Type B pancreatic cell (in vitro differentiated cells): ENCODE data around the gene CXCL17. TPM values are rescaled to one million over a fixed set of nuclear protein-coding genes. Genes with fewer than 3 reads are reported as not detected.

Source experiments
- DNase-seq: peaks from one replicate; pipeline ENCODE4 v3.0.0; 2021; ENCODE audit warnings: mixed read lengths; ENCODE audit not compliant: unreplicated experiment; ENCODE audit errors: extremely low spot score
- H3K27ac Mint-ChIP-seq: 2 replicates; pipeline ENCODE4 v1.8.0; 2021; ENCODE audit warnings: mild to moderate bottlenecking, mixed read lengths
- H3K27me3 Mint-ChIP-seq: 2 replicates; pipeline ENCODE4 v1.8.0; 2021; ENCODE audit warnings: mixed read lengths
- H3K36me3 Mint-ChIP-seq: 2 replicates; pipeline ENCODE4 v1.8.0; 2021; ENCODE audit warnings: mixed read lengths
- H3K4me1 Mint-ChIP-seq: one replicate; pipeline ENCODE4 v1.8.0; 2021; ENCODE audit warnings: mixed read lengths; ENCODE audit not compliant: unreplicated experiment
- H3K4me3 Mint-ChIP-seq: 2 replicates; pipeline ENCODE4 v1.8.0; 2021; ENCODE audit warnings: mild to moderate bottlenecking, mixed read lengths
- H3K9me3 Mint-ChIP-seq: 2 replicates; pipeline ENCODE4 v1.8.0; 2021; ENCODE audit warnings: mixed read lengths
- total RNA-seq: library from RNA; stranded (reverse); gene quantifications from 2 replicates; pipeline ENCODE4 v1.2.1, GENCODE V29; 2021; ENCODE audit warnings: low replicate concordance
- TF ChIP-seq, protein P1 (sequence below): fragments of 200-600 bp; sonication (generic); conservative IDR thresholded peaks from 2 replicates; pipeline ENCODE4 v1.5.0; 2021; ENCODE audit warnings: antibody characterized with exemption, mild to moderate bottlenecking

CXCL17 gene
- total RNA-seq, 1 donor from 2014 or later: 3.2 TPM

GRCh38 chr19:42428676-42429075 is 14.1 kb downstream of the CXCL17 start:
- H3K4me3 Mint-ChIP-seq: no peak overlapping the region
- TF ChIP-seq, protein P1, sequence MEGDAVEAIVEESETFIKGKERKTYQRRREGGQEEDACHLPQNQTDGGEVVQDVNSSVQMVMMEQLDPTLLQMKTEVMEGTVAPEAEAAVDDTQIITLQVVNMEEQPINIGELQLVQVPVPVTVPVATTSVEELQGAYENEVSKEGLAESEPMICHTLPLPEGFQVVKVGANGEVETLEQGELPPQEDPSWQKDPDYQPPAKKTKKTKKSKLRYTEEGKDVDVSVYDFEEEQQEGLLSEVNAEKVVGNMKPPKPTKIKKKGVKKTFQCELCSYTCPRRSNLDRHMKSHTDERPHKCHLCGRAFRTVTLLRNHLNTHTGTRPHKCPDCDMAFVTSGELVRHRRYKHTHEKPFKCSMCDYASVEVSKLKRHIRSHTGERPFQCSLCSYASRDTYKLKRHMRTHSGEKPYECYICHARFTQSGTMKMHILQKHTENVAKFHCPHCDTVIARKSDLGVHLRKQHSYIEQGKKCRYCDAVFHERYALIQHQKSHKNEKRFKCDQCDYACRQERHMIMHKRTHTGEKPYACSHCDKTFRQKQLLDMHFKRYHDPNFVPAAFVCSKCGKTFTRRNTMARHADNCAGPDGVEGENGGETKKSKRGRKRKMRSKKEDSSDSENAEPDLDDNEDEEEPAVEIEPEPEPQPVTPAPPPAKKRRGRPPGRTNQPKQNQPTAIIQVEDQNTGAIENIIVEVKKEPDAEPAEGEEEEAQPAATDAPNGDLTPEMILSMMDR: no peak
- H3K9me3 Mint-ChIP-seq: no peaks in the 10 kb centered on the region
- no peak for DNase-seq
- H3K36me3 Mint-ChIP-seq: no peaks in the 10 kb centered on the region
- H3K4me1 Mint-ChIP-seq: peaks cover 11% of the 10 kb centered on the region
- H3K27me3 Mint-ChIP-seq: peaks cover 7% of the 10 kb centered on the region
- H3K27ac Mint-ChIP-seq: no peak overlapping the region

DNA sequence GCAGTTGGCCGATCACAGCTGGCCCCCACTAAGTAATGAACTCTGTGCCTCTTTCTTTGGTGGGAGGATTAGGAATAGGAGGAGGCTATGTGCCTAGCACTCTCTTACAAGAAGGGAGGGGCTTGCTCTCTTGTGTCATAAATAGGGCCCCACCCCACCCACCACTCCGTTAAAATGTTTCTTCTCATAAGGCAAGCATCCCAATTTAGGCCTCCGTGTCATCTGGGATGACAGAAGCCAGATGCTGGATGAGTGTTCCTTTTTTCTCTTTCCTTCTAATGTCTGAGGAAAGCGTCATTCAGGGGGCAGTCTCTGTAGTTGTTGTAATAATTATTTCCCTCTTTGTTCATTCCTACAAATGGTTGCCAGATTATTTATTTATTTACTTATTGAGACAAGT is 15.4 kb downstream of the CXCL17 start, which contains the start of gene LIPE:
LIPE (minus strand) TSS at position 76 of the 400 bp plus-strand sequence. CDS start 239 bp downstream, outside the sequence.
- Mint-ChIP-seq H3K36me3 (no peaks in the 10 kb centered on the region), H3K9me3 (no peaks in the 10 kb centered on the region), H3K27me3 (peaks cover 7% of the 10 kb centered on the region), H3K4me3 (no peak within 1 kb of the TSS), H3K4me1 (peaks cover 8% of the 10 kb centered on the region), H3K27ac (no peak within 1 kb of the TSS)
- no peak for DNase-seq
- TF ChIP-seq, protein P1: no peak

DNA sequence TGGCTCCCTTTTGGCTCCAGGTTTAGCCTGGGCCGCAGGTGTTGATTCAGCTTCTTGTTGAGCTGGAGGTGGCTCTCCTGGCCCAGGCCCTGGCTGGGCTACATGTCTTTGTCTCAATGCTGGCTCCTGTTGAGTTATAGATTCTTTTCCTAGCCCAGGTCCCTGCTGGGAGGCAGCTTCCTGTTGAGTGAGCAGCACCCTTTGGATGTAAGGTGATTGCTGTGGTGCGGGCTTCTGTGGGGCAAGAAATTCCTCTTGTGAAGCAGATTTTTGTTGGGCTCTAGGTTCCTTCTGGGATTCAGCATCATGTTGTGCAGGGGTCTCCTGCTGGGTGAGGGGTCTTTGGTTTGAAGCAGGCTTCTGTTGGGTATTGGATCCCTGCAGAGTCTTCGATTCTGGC is 16.1 kb downstream of the CXCL17 start:
- DNase-seq: no peak
- Mint-ChIP-seq H3K4me1 (peaks cover 14% of the 10 kb centered on the region), H3K4me3 (no peak overlapping the region), H3K27ac (no peak overlapping the region), H3K36me3 (no peaks in the 10 kb centered on the region), H3K27me3 (peaks cover 7% of the 10 kb centered on the region), H3K9me3 (no peaks in the 10 kb centered on the region)
- TF ChIP-seq, protein P1: no peak

DNA sequence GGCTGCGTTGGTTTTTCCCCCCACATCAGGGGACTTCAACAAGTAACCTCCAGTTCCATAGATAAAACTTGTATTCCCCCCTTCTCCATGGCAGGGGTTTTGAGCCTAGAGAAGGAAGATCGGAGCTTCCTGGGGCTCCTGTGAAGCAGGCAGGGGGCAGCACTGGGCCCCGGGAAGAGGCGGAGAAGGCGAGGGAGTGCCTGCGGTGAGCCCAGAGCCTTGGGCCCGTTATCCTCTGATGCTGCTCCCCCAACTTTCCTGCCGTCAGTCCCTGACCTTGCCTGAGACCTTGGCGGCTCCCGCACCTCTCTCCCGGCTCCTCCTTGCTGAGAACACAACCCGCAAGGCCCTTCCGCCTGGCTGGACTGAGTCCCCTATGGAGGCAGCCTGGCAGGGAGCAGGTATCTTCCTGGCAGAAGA is 18.0 kb downstream of the CXCL17 start:
- DNase-seq: no peak
- TF ChIP-seq, protein P1: peak; percentile 50
- H3K27ac Mint-ChIP-seq: no peak overlapping the region
- peaks cover 6% of the 10 kb centered on the region for H3K36me3 Mint-ChIP-seq
- H3K27me3 Mint-ChIP-seq: peaks cover 7% of the 10 kb centered on the region
- no peaks in the 10 kb centered on the region for H3K9me3 Mint-ChIP-seq
- peaks cover 28% of the 10 kb centered on the region for H3K4me1 Mint-ChIP-seq
- H3K4me3 Mint-ChIP-seq: peak overlapping the region; percentile 97

DNA sequence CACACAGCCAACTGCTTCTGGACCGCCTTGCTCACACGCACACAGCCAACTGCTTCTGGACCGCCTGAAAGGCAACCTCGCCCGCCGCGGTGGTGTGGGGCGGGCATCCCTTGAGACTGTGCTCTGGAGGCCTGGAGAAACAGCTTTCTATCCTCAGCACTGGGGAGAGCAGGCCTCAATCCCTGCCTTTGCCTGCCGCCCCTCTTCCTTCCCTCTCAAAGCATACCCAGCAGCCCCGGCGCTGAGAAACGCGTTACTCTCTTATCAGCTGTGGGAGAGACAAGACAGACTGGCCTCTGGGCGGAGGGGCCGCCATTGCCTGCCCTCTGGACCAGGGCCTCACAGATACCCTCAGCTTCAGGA is 18.4 kb downstream of the CXCL17 start:
- TF ChIP-seq, protein P1: no peak

More for the DNA sequence above, 18.4 kb downstream of the CXCL17 start:
- H3K4me3 Mint-ChIP-seq: peak overlapping the region; percentile 97
- no peak for DNase-seq
- H3K27me3 Mint-ChIP-seq: peaks cover 7% of the 10 kb centered on the region
- H3K36me3 Mint-ChIP-seq: peaks cover 6% of the 10 kb centered on the region
- H3K27ac Mint-ChIP-seq: no peak overlapping the region
- no peaks in the 10 kb centered on the region for H3K9me3 Mint-ChIP-seq
- peaks cover 28% of the 10 kb centered on the region for H3K4me1 Mint-ChIP-seq
